ENCODE results near the gene DIS3L2.

Gene DIS3L2

DNA sequence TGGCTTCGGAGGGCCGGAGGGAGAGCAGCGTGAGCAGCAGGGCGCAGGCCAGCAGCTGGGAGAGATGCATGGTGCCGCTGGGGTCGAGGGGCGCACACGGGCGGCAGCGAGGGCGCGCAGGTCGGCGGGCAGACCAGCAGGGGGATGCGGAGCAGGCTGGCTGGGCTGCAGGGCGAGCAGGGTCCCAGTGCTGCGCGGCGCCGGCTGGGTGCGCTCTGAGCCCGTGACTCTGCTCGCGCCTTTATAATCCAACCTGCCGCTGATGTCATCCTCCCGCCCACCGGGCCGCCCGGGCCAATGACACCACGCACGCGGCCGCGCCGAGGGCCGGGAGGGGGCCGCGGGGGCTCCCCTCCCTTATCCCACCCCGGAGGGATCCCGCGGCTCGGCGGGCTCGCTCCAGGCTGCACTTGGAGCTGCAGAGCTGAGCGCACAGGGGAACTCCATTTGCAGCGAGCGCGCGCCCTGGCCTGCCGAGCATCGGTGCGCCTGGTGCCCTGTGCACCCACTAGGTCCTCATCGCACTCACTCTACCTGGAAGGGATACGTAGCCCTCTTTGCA is 35.3 kb upstream of the DIS3L2 start, which contains the start of gene NPPC:
NPPC (minus strand) TSS at position 217 of the 562 bp plus-strand sequence; CDS start at position 70, 147 bp downstream.
- TF ChIP-seq ZFX (IDR thresholded peaks at IDR 0.05; ENCODE audit: borderline replicate concordance) (no peak), CTCF (IDR thresholded peaks at IDR 0.05) (peak; percentile 62)
- H3K27ac ChIP-seq: peak within 1 kb of the TSS; percentile 30; the same call in 1 of the 2 replicates

GRCh38 chr2:231926761-231927565 is 34.5 kb upstream of the DIS3L2 start:
- TF ChIP-seq CTCF (IDR thresholded peaks at IDR 0.05): peak; percentile 36
- no peak for TF ChIP-seq ZFX (IDR thresholded peaks at IDR 0.05; ENCODE audit: borderline replicate concordance)
- peak overlapping the region; percentile 30; the same call in 1 of the 2 replicates for H3K27ac ChIP-seq

GRCh38 chr2:231927566-231927890 is 34.0 kb upstream of the DIS3L2 start:
- H3K27ac ChIP-seq: no peak overlapping the region
- TF ChIP-seq ZFX (IDR thresholded peaks at IDR 0.05; ENCODE audit: borderline replicate concordance) (no peak), CTCF (IDR thresholded peaks at IDR 0.05) (no peak)

- H3K27ac ChIP-seq: no peak overlapping the region
Measured at GRCh38 chr2:231928481-231928880, 33.0 kb upstream of the DIS3L2 start.

GRCh38 chr2:231928901-231929725 is 32.4 kb upstream of the DIS3L2 start:
- TF ChIP-seq ZFX (IDR thresholded peaks at IDR 0.05; ENCODE audit: borderline replicate concordance) (no peak), CTCF (IDR thresholded peaks at IDR 0.05) (no peak)

More at GRCh38 chr2:231928481-231928880, 33.0 kb upstream of the DIS3L2 start:
- TF ChIP-seq ZFX (IDR thresholded peaks at IDR 0.05; ENCODE audit: borderline replicate concordance) (no peak), CTCF (IDR thresholded peaks at IDR 0.05) (no peak)

GRCh38 chr2:231929961-231930592 is 31.4 kb upstream of the DIS3L2 start:
- no peak overlapping the region for H3K27ac ChIP-seq
- TF ChIP-seq CTCF (IDR thresholded peaks at IDR 0.05): peak; percentile 67
- no peak for TF ChIP-seq ZFX (IDR thresholded peaks at IDR 0.05; ENCODE audit: borderline replicate concordance)

More at GRCh38 chr2:231928901-231929725, 32.4 kb upstream of the DIS3L2 start:
- H3K27ac ChIP-seq: no peak overlapping the region
